GM12878 (cell line): Measurements from ENCODE around the gene RAB37. TPM values are rescaled to one million over a fixed set of nuclear protein-coding genes. Genes with fewer than 3 reads are reported as not detected.

Experiments
- BCLAF1 ChIP-seq: fragments of 450-650 bp; IDR thresholded peaks from 2 replicates; pipeline ENCODE4 v1.6.1; 2017; ENCODE audit warnings: antibody characterized with exemption, mild to moderate bottlenecking, moderate library complexity
- BHLHE40 ChIP-seq, 2 experiments: fragments of 450-650 bp in 1 of 2; IDR thresholded peaks; 2 replicates each; pipeline ENCODE4 v1.6.1; 2011 to 2017; ENCODE audit warnings: low read depth in 2 of 2, borderline replicate concordance in 1 of 2, improper control_type of control experiment in 1 of 2, low read length in 1 of 2, mild to moderate bottlenecking in 1 of 2
- CEBPB ChIP-seq, 2 experiments: fragments of 150-350 bp in 1 of 2; IDR thresholded peaks; 2 replicates each; pipeline ENCODE4 v1.6.1; 2012 to 2014; ENCODE audit warnings: low read depth in 2 of 2, low read length in 2 of 2, borderline replicate concordance in 1 of 2, inconsistent platforms in 1 of 2
- CEBPZ ChIP-seq: fragments of 150-350 bp; IDR thresholded peaks from 2 replicates; pipeline ENCODE4 v1.6.1; 2016; ENCODE audit warnings: low read depth, low read length
- CTCF ChIP-seq, 3 experiments: IDR thresholded peaks in 2 of 3; conservative IDR thresholded peaks in 1 of 3; 2 replicates each; pipeline ENCODE4 v1.5.1; 2011; ENCODE audit warnings: low read depth in 3 of 3, low read length in 3 of 3, mild to moderate bottlenecking in 3 of 3, control low read depth in 2 of 3, moderate library complexity in 2 of 3, inconsistent platforms in 1 of 3, mixed read lengths in 1 of 3; ENCODE audit not compliant: control insufficient read depth in 2 of 3, insufficient read depth in 1 of 3; ENCODE audit errors: extremely low read depth in 1 of 3
- GABPA ChIP-seq: IDR thresholded peaks from 2 replicates; pipeline ENCODE4 v1.6.1; 2014; ENCODE audit warnings: antibody characterized with exemption, low read depth, mild to moderate bottlenecking, inconsistent platforms
- IKZF1 ChIP-seq: fragments of 450-650 bp; conservative IDR thresholded peaks from 2 replicates; pipeline ENCODE4 v1.6.1; 2017; ENCODE audit warnings: antibody characterized with exemption, mild to moderate bottlenecking
- IRF4 ChIP-seq: IDR thresholded peaks from 2 replicates; pipeline ENCODE4 v1.6.1; 2011; ENCODE audit warnings: low read depth, low read length
- LARP7 ChIP-seq: fragments of 450-650 bp; IDR thresholded peaks from 2 replicates; pipeline ENCODE4 v1.6.1; 2017; ENCODE audit warnings: mild to moderate bottlenecking
- MAX ChIP-seq: IDR thresholded peaks from 2 replicates; pipeline ENCODE4 v1.6.1; 2012; ENCODE audit warnings: low read depth, low read length, improper control_type of control experiment
- MTA3 ChIP-seq: IDR thresholded peaks from 2 replicates; pipeline ENCODE4 v1.6.1; 2012; ENCODE audit warnings: low read length, inconsistent platforms, borderline replicate concordance
- PAX5 ChIP-seq: IDR thresholded peaks from 2 replicates; pipeline ENCODE4 v1.6.1; 2011; ENCODE audit warnings: low read depth, low read length, borderline replicate concordance
- RFX5 ChIP-seq: IDR thresholded peaks from 2 replicates; pipeline ENCODE4 v1.6.1; 2011; ENCODE audit warnings: low read depth, low read length, improper control_type of control experiment
- SIN3A ChIP-seq: IDR thresholded peaks from 2 replicates; pipeline ENCODE4 v1.6.1; 2012; ENCODE audit warnings: low read depth, low read length, improper control_type of control experiment
- ZNF274 ChIP-seq: IDR thresholded peaks from one replicate; pipeline ENCODE4 v1.8.0; 2011; ENCODE audit not compliant: insufficient read length, insufficient read depth
- polyA plus RNA-seq, 11 experiments: library from polyadenylated mRNA; depleted of rRNA in 4 of 11; unstranded in 6 of 11; stranded (reverse) in 5 of 11; fragments of >200 nt; fragmentation: Nextera tagmentation in 4 of 11; fragmentation: Illumina TruSeq in 1 of 11; extraction: Ambion mirVana in 4 of 11; extraction: Trizol in 1 of 11; gene quantifications; 1 replicate in 1 of 11; 2 replicates in 10 of 11; pipeline versions ENCODE4 v1.2.1 to v1.2.3, GENCODE V29; 2011 to 2016; ENCODE audit warnings: inconsistent platforms in 2 of 11, missing spikeins in 2 of 11, low read depth in 1 of 11
- total RNA-seq, 4 experiments: library from RNA; depleted of rRNA in 3 of 4; stranded (reverse); fragments of >200 nt in 3 of 4; fragmentation: Illumina TruSeq in 1 of 4; extraction: Trizol in 1 of 4; gene quantifications; 2 replicates each; pipeline versions ENCODE4 v1.2.1 to v1.2.3, GENCODE V29; 2013 to 2021

RAB37 gene
- total and polyA plus RNA-seq, 10 of the 15 experiments (the other 5 are each of a cell fraction or from before 2014, with no cell fraction given) = 0.48 to 5.6 (median 1.7) TPM

- TF ChIP-seq CEBPZ (no peak), CEBPB (IDR thresholded peaks at IDR 0.05; ENCODE audit: borderline replicate concordance in 1 of 2, low read depth in 2 of 2, low read length in 2 of 2) (no peak), IKZF1 (no peak), LARP7 (no peak), SIN3A (no peak), IRF4 (no peak), RFX5 (no peak), BHLHE40 (IDR thresholded peaks at IDR 0.05; ENCODE audit: borderline replicate concordance in 1 of 2, low read depth in 2 of 2, low read length in 1 of 2) (no peak), PAX5 (no peak), ZNF274 (no peak), GABPA (no peak), MTA3 (no peak), CTCF (IDR thresholded peaks at IDR 0.05 in 2 of 3, conservative IDR thresholded peaks at IDR 0.05 in 1 of 3; ENCODE audit: control insufficient read depth in 2 of 3, extremely low read depth in 1 of 3, insufficient read depth in 1 of 3, low read depth in 3 of 3, low read length in 3 of 3) (no peak), BCLAF1 (no peak), MAX (no peak)
Measured at GRCh38 chr17:74734256-74734655, 2.8 kb upstream of the RAB37 start (continued).
